Mesenchymal stem cell (in vitro differentiated cells and primary cell): ENCODE results near the gene OR2C3. TPM values are rescaled to one million over a fixed set of nuclear protein-coding genes. Genes with fewer than 3 reads are reported as not detected.

Experiments used
- DNase-seq: peaks from one replicate; pipeline ENCODE4 v3.0.0-alpha.2; 2013
- H2AFZ ChIP-seq: one replicate; pipeline ENCODE4 v1.6.1; 2013; ENCODE audit warnings: low read depth, mild to moderate bottlenecking, control low read depth, inconsistent platforms, low read length, moderate library complexity
- H2AK5ac ChIP-seq: 2 replicates; pipeline ENCODE4 v1.6.1; 2013; ENCODE audit warnings: low read length, moderate library complexity, mild to moderate bottlenecking, inconsistent platforms; ENCODE audit not compliant: severe bottlenecking
- H2BK120ac ChIP-seq: one replicate; pipeline ENCODE4 v1.6.1; 2013; ENCODE audit warnings: low read depth, mild to moderate bottlenecking, inconsistent platforms, low read length, moderate library complexity
- H2BK12ac ChIP-seq, 2 experiments: one replicate each; pipeline ENCODE4 v1.6.1; 2013; ENCODE audit warnings: inconsistent platforms in 2 of 2, low read length in 2 of 2, mild to moderate bottlenecking in 2 of 2, moderate library complexity in 2 of 2, control low read depth in 1 of 2
- H2BK15ac ChIP-seq: one replicate; pipeline ENCODE4 v1.6.1; 2013; ENCODE audit warnings: mild to moderate bottlenecking, low read depth, inconsistent platforms; ENCODE audit not compliant: poor library complexity, severe bottlenecking
- H2BK5ac ChIP-seq: 2 replicates; pipeline ENCODE4 v1.6.1; 2013; ENCODE audit warnings: low read depth, mild to moderate bottlenecking, low read length, control low read depth, inconsistent platforms; ENCODE audit not compliant: poor library complexity, severe bottlenecking
- H3K14ac ChIP-seq, 2 experiments: one replicate each; pipeline ENCODE4 v1.6.1; 2013; ENCODE audit warnings: inconsistent platforms in 2 of 2, low read length in 2 of 2, control low read depth in 1 of 2, mild to moderate bottlenecking in 1 of 2, moderate library complexity in 1 of 2
- H3K18ac ChIP-seq, 2 experiments: one replicate each; pipeline ENCODE4 v1.6.1; 2013; ENCODE audit warnings: inconsistent platforms in 2 of 2, low read length in 2 of 2, control low read depth in 1 of 2, low read depth in 1 of 2, mild to moderate bottlenecking in 1 of 2
- H3K23ac ChIP-seq, 2 experiments: one replicate each; pipeline ENCODE4 v1.6.1; 2013; ENCODE audit warnings: inconsistent platforms in 2 of 2, low read length in 2 of 2, mild to moderate bottlenecking in 2 of 2, moderate library complexity in 2 of 2, control low read depth in 1 of 2
- H3K27ac ChIP-seq: 2 replicates; pipeline ENCODE4 v1.5.1; 2013; ENCODE audit warnings: mild to moderate bottlenecking, moderate library complexity, low read length, control low read depth, inconsistent platforms; ENCODE audit not compliant: poor library complexity, severe bottlenecking
- H3K27me3 ChIP-seq, 2 experiments: 2 replicates each; pipeline versions ENCODE4 v1.6.1 to v1.7.0; 2013; ENCODE audit warnings: low read length in 2 of 2, mild to moderate bottlenecking in 2 of 2, moderate library complexity in 2 of 2, control low read depth in 1 of 2, inconsistent platforms in 1 of 2; ENCODE audit not compliant: control insufficient read depth in 1 of 2, insufficient read depth in 1 of 2
- H3K36me3 ChIP-seq, 2 experiments: 2 replicates each; pipeline versions ENCODE4 v1.6.1 to v1.7.0; 2013; ENCODE audit warnings: low read length in 2 of 2, control low read depth in 1 of 2, inconsistent platforms in 1 of 2, low read depth in 1 of 2, mild to moderate bottlenecking in 1 of 2; ENCODE audit not compliant: insufficient read depth in 2 of 2, control insufficient read depth in 1 of 2
- H3K4ac ChIP-seq, 2 experiments: one replicate each; pipeline ENCODE4 v1.6.1; 2013; ENCODE audit warnings: inconsistent platforms in 2 of 2, low read length in 2 of 2, mild to moderate bottlenecking in 2 of 2, moderate library complexity in 2 of 2, control low read depth in 1 of 2, low read depth in 1 of 2
- H3K4me1 ChIP-seq: 2 replicates; pipeline ENCODE4 v1.6.1; 2013; ENCODE audit warnings: low read depth, low read length, control low read depth; ENCODE audit not compliant: control insufficient read depth, insufficient read depth
- H3K4me2 ChIP-seq: 2 replicates; pipeline ENCODE4 v1.6.1; 2013; ENCODE audit warnings: low read length, mild to moderate bottlenecking, inconsistent platforms; ENCODE audit not compliant: poor library complexity, severe bottlenecking
- H3K4me3 ChIP-seq, 2 experiments: 2 replicates each; pipeline versions ENCODE4 v1.5.1 to v1.7.0; 2013; ENCODE audit warnings: low read length in 2 of 2, mild to moderate bottlenecking in 2 of 2, control low read depth in 1 of 2, low read depth in 1 of 2; ENCODE audit not compliant: insufficient read depth in 1 of 2
- H3K79me1 ChIP-seq: replicated peaks from 2 replicates; pipeline ENCODE4 v1.6.1; 2013; ENCODE audit warnings: mild to moderate bottlenecking, control low read depth, low read length, inconsistent platforms; ENCODE audit not compliant: poor library complexity, severe bottlenecking
- H3K9ac ChIP-seq: 2 replicates; pipeline ENCODE4 v1.7.0; 2013; ENCODE audit warnings: mild to moderate bottlenecking, low read length, moderate library complexity
- H3K9me3 ChIP-seq: 2 replicates; pipeline ENCODE4 v1.7.0; 2013; ENCODE audit warnings: mild to moderate bottlenecking, low read length; ENCODE audit not compliant: control insufficient read depth
- H4K8ac ChIP-seq: one replicate; pipeline ENCODE4 v1.6.1; 2013; ENCODE audit warnings: inconsistent platforms, mild to moderate bottlenecking, low read length, moderate library complexity
- H4K91ac ChIP-seq: one replicate; pipeline ENCODE4 v1.6.1; 2013; ENCODE audit warnings: mild to moderate bottlenecking, low read length, inconsistent platforms
- WGBS: methylation state at CpG from one replicate; pipeline ENCODE4 v1.1.7; 2013; ENCODE audit warnings: mixed read lengths; 5-methylcytosine and 5-hydroxymethylcytosine counted together
- polyA plus RNA-seq, 2 experiments: library from polyadenylated mRNA; stranded (reverse); fragments of 200-250 nt; gene quantifications; one replicate each; pipeline ENCODE4 v1.2.3, GENCODE V29; 2013

Gene OR2C3
- polyA plus RNA-seq (2013, experiment 1 of 2): not detected
- polyA plus RNA-seq (2013, experiment 2 of 2): not detected

DNA sequence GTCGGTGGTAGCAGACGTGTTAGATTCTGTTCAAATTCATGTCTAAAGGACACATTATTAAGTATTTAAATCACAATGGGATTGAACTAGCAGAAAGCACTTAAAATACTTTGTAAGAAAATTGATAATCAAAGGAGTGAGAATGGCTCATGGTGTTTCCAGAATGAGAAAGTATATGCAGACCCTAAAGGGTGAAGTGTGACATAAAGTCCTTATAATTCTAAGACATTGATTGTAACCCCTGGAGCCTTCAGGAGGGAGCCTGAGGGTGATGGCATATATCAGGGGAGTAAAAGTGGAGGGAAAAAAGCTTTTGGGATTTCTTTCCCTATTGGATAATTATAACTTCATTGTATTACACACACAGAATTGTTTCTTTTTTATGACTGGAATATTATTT lies at the start of gene OR2C3:
TSS of gene OR2C3 (minus strand) at position 101 of the 400 bp plus-strand sequence. CDS start 3,929 bp downstream, outside the sequence.
- Histone ChIP-seq H2AK5ac (no peak within 1 kb of the TSS), H3K4me1 (no peaks in the 10 kb centered on the region), H3K9ac (no peak within 1 kb of the TSS), H3K79me1 (no peaks in the 10 kb centered on the region), H2BK120ac (no peak within 1 kb of the TSS), H3K18ac (no peak within 1 kb of the TSS), H3K27me3 (no peaks in the 10 kb centered on the region), H3K36me3 (no peaks in the 10 kb centered on the region), H2BK15ac (no peak within 1 kb of the TSS), H3K27ac (no peak within 1 kb of the TSS), H2AFZ (no peak within 1 kb of the TSS), H2BK5ac (no peak within 1 kb of the TSS), H3K4me3 (no peak within 1 kb of the TSS), H3K4ac (no peak within 1 kb of the TSS), H3K4me2 (no peak within 1 kb of the TSS), H4K8ac (no peak within 1 kb of the TSS), H3K9me3 (peaks cover 6% of the 10 kb centered on the region), H3K14ac (no peak within 1 kb of the TSS), H4K91ac (no peak within 1 kb of the TSS), H2BK12ac (no peak within 1 kb of the TSS), H3K23ac (no peak within 1 kb of the TSS)
- WGBS: 100% methylated on average over 1 of the region's 2 CpGs
- DNase-seq: no peak

DNA sequence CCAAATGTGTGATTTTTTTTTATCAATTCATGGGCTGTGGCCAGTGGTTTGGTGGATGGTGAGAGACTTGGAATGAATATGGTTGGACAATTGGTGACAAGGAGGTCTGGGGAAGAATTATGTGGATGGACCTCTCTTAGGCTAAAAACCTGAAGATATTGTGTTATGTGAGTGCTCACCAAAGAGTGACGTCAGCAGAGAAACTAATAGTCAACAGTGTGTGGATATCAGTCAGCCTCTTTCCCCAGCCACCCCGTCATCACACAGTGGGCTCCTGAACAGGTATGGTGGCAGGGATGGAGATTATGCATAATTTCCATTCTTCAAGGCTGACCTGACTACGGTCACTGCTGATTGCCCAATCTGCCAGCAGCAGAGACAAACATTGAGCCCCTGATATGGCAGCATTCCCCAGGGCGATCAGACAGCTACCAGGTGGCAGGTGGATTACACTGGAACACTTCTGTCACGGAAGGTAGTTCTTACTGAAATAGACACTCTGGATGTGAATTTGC lies 42.8 kb upstream of the OR2C3 start:
- no peak overlapping the region for H3K27ac ChIP-seq
- DNase-seq: no peak

GRCh38 chr1:247576514-247576913 lies 40.3 kb upstream of the OR2C3 start:
- WGBS: no CpG with 5 or more reads among the region's 3 CpGs
- H3K9ac ChIP-seq: no peak overlapping the region
- peak; percentile 14 for DNase-seq

More for the DNA sequence above, 42.8 kb upstream of the OR2C3 start:
- H2BK120ac ChIP-seq: no peak overlapping the region
- H3K79me1 ChIP-seq: no peaks in the 10 kb centered on the region
- H3K4me2 ChIP-seq: no peak overlapping the region
- H3K14ac ChIP-seq: no peak overlapping the region
- H4K91ac ChIP-seq: no peak overlapping the region
- H3K9ac ChIP-seq: no peak overlapping the region
- no peaks in the 10 kb centered on the region for H3K36me3 ChIP-seq
- H3K4me1 ChIP-seq: no peaks in the 10 kb centered on the region
- peaks cover 5% of the 10 kb centered on the region for H3K9me3 ChIP-seq
- no peak overlapping the region for H2AK5ac ChIP-seq
- 81% methylated on average over 5 of the region's 5 CpGs for WGBS
- H3K23ac ChIP-seq: no peak overlapping the region
- no peak overlapping the region for H2BK5ac ChIP-seq
- no peak overlapping the region for H4K8ac ChIP-seq
- no peak overlapping the region for H2BK15ac ChIP-seq
- H3K4me3 ChIP-seq: no peak overlapping the region
- H3K27me3 ChIP-seq: no peaks in the 10 kb centered on the region
- no peak overlapping the region for H3K4ac ChIP-seq
- no peak overlapping the region for H3K18ac ChIP-seq
- no peak overlapping the region for H2AFZ ChIP-seq
- no peak overlapping the region for H2BK12ac ChIP-seq

GRCh38 chr1:247574664-247575063 lies 38.4 kb upstream of the OR2C3 start:
- H3K9me3 ChIP-seq: peaks cover 1% of the 10 kb centered on the region
- no peak overlapping the region for H2BK12ac ChIP-seq
- no peak overlapping the region for H2BK15ac ChIP-seq
- H4K8ac ChIP-seq: no peak overlapping the region
- H3K27me3 ChIP-seq: no peaks in the 10 kb centered on the region
- no peaks in the 10 kb centered on the region for H3K36me3 ChIP-seq
- no peak overlapping the region for H3K9ac ChIP-seq
- H3K4ac ChIP-seq: no peak overlapping the region
- H2BK120ac ChIP-seq: no peak overlapping the region
- H3K23ac ChIP-seq: no peak overlapping the region
- no peak overlapping the region for H2AK5ac ChIP-seq
- no peak overlapping the region for H4K91ac ChIP-seq
- DNase-seq: no peak
- H3K4me1 ChIP-seq: no peaks in the 10 kb centered on the region
- no peak overlapping the region for H3K4me2 ChIP-seq
- H3K79me1 ChIP-seq: no peaks in the 10 kb centered on the region
- H3K18ac ChIP-seq: no peak overlapping the region
- H2BK5ac ChIP-seq: no peak overlapping the region
- H3K27ac ChIP-seq: no peak overlapping the region
- H3K14ac ChIP-seq: no peak overlapping the region
- H2AFZ ChIP-seq: no peak overlapping the region
- no peak overlapping the region for H3K4me3 ChIP-seq

More at GRCh38 chr1:247576514-247576913, 40.3 kb upstream of the OR2C3 start:
- no peak overlapping the region for H4K91ac ChIP-seq
- H2BK5ac ChIP-seq: no peak overlapping the region
- H3K23ac ChIP-seq: no peak overlapping the region
- no peak overlapping the region for H2BK12ac ChIP-seq
- H3K27ac ChIP-seq: no peak overlapping the region
- H3K27me3 ChIP-seq: no peaks in the 10 kb centered on the region
- H3K9me3 ChIP-seq: peaks cover 5% of the 10 kb centered on the region
- no peak overlapping the region for H3K18ac ChIP-seq
- no peak overlapping the region for H4K8ac ChIP-seq
- no peak overlapping the region for H3K4me3 ChIP-seq
- no peak overlapping the region for H3K4ac ChIP-seq
- H2AK5ac ChIP-seq: no peak overlapping the region
- H3K4me1 ChIP-seq: no peaks in the 10 kb centered on the region
- H3K79me1 ChIP-seq: no peaks in the 10 kb centered on the region
- H2AFZ ChIP-seq: no peak overlapping the region
- H2BK120ac ChIP-seq: no peak overlapping the region
- no peak overlapping the region for H3K4me2 ChIP-seq
- H2BK15ac ChIP-seq: no peak overlapping the region
- H3K14ac ChIP-seq: no peak overlapping the region
- no peaks in the 10 kb centered on the region for H3K36me3 ChIP-seq
